GM19035 (cell line): ENCODE measurements around the gene SLC1A4.
"Not testable (repeated sequence)": the region's sequence is repeated elsewhere in the genome, so short reads cannot be mapped to it uniquely, and the experiment has no call there.

Experiments
- ATAC-seq: cut with Tn5 transposase; IDR thresholded peaks from one replicate; pipeline ENCODE4 v1.9.1; 2021; ENCODE audit not compliant: unreplicated experiment

The SLC1A4 gene

DNA sequence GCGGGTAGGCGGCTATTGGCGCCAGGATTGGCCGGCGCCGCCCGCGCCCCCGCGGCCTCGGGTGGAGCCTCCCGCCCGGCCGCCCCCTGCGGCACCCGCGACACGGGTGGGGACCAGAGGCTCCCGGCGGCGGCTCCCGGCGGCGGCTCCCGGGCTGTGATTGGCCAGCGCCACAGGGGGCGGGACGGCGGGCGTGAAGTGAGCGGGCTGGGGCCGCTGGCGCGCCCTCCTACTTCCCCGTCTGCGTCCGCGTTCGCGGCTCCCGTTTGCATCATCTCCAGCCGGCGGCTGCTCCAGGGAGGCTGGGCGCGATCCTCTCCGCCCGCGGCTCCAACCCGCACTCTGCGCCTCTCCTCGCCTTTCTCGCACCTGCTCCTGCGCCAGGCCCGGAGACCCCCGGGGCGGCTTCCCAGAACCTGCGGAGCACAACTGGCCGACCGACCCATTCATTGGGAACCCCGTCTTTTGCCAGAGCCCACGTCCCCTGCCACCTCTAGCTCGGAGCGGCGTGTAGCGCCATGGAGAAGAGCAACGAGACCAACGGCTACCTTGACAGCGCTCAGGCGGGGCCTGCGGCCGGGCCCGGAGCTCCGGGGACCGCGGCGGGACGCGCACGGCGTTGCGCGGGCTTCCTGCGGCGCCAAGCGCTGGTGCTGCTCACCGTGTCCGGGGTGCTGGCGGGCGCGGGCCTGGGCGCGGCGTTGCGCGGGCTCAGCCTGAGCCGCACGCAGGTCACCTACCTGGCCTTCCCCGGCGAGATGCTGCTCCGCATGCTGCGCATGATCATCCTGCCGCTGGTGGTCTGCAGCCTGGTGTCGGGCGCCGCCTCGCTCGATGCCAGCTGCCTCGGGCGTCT lies at the start of gene SLC1A4:
TSS of gene SLC1A4 (plus strand) at position 274 of the 856 bp plus-strand sequence. CDS start at position 519, 245 bp downstream.
- peak; percentile 77 for ATAC-seq

DNA sequence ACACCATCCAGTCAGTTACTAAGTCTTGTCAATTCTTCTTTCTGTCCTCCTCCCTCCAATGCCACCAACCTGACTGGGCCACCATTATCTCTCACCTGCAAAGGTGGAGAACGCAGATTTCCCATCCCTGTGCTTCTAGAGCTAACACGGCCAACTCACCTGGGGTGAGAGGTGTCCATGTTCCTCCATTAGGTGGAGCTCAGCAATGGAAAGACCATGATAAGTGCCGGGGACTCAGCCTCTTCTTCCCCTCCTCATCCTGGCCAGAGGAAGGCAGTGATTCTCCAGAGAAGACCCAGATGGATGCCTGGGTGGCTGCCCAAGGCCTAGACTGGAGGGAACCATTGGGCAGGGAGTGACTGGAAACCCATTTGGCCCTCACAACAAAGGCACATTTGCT lies 48.1 kb upstream of the SLC1A4 start:
- ATAC-seq, result no peak

DNA sequence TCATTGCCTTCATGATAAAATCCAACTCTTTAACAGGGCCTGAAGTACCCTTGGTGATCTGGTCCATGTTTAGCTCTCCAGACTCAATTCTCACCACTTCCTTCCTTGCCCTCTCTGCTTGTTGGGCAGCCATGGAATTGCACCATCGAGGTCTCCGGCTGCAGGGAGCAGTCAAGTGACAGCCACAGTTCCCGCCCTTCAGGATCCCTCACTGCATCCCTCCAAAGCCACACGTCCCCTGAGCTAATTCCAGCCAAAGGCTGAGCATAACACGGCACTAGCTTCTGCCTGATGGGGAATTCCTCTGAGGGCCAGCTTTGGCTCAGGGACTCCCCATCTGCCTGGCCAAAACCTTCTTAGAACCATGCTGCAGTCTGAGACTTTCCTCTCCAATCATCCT lies 47.4 kb upstream of the SLC1A4 start:
- ATAC-seq, result no peak

DNA sequence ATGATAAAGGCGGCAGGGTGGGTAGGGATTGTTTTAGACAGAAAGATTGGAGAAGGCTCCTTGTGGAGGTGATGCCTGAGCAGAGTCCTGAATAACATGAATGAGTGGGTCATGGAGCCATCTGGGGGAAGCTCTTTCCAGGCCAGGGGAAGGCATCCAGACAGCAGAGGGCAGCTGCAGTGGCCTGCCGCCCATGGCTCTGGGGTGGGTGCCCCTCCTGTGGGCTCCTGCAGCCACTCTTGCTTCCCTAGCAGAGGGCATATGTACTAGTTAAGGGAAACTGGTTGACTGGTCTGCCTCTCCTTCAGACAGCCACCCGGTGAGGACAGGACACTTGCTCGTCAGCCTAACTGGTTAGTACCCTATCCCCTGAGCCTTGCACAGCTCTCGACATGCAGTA lies 46.5 kb upstream of the SLC1A4 start:
- no peak for ATAC-seq

DNA sequence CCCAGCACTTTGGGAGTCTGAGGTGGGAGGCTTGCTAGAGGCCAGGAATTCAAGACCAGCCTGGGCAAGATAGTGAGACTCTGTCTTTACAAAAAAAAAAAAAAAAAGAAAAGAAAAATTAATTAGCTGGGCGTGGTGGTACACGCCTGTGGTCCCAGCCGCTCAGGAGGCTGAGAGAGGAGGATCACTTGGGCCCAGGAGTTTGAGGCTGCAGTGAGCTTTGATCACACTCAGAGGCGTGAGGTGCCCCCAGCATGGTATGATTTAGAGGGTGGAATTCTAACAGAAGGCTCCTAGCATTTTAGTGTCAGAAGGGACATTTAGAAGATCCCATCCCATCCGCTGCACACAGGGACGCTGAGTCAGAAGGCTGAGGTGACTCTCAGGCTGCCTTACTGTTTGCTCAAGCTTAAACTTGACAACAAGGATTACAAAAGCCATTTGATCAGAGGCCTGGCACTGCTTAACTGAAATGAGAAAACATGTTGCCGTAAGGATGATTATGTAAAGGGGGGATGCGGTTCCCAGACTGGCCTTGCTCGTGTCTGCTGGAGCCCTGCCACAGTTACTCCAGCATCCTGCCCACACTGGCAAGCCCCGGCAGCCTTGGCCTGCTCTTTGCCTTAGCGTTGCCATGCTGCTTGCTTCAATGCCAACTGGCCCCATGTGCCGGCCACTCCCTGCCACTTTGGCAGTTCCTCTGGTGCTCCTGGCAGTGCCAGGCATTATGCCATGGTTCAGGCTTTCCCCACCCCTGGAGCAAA lies 45.6 kb upstream of the SLC1A4 start:
- ATAC-seq, result no peak

DNA sequence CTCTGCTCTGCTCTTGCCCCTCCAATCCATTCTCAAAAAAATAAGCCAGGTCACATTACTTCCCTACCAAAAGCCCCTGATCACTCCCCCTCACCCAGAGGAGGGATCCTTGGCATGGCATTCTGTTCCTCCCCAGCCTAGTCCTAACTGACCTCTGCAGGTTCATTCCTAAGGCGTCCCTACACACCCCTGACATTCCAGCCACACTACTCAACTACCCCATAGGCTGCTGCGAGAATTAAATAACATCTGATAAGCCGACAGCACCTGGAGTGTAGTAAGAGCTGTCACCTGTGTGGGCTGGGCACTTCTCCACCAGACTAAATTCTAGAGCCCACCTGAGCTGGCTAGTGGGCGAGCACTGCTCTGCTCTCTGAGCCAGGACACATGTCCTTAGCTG lies 44.7 kb upstream of the SLC1A4 start:
- no peak for ATAC-seq

DNA sequence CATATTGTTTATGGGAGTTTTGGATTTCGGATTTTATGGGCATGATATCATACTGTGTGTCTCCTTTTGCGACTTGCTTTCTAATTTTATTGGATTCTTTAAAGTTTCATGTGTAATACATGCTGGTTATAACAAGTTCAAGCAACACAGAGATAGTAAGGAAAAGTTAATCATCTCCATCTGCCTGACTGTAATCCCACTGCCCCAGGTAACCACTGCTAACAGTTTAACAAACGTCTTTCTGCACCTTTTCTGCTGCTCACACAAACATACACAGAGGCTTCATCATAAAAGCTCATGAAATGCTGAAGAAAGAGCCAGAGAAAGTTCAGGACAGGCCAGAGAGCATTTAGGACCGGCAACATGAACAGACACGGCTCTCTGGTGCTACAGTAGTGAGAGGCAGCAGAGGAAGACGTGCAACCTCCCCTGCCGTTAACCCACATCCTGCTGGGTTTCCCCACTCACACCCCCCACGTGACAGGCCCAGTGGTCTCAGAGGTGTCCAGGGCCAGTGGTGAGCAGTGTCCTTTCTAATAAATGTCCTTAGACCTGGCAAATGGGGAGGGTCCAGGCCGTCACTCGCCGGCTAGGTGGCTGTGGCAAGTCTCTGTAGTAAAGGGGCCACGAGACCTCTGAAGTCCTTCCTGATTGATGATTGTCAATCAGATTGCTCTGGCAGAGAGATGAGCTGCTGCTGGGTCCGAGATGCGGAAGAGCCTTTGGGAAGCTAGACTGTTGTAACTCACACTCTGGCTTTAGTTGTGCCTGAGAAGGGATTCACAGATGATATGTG lies 43.0 kb upstream of the SLC1A4 start:
- peak; percentile 91 for ATAC-seq

DNA sequence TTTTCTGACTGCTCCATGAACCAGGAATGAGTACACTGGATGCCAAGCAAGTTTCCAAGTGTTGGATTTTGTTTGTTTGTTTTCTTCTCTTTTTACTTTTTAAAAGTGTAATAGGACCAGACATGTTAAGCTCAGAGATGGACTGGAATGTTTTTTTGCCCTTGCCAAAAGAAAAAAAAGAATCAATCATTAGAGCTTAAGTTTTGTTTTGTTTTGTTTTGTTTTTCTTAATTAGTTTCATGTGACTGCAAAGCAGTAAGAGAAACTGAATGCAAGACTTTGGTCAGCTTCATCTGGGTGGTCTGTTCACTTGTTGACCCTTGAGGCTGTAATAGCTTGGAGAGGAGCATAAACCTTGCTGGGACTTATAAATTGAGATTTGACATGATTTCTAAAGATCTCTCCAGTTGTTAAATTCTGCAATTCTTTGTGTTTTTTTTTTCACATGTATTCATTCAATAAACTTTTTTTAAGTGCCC lies 42.4 kb upstream of the SLC1A4 start:
- ATAC-seq, result no peak

DNA sequence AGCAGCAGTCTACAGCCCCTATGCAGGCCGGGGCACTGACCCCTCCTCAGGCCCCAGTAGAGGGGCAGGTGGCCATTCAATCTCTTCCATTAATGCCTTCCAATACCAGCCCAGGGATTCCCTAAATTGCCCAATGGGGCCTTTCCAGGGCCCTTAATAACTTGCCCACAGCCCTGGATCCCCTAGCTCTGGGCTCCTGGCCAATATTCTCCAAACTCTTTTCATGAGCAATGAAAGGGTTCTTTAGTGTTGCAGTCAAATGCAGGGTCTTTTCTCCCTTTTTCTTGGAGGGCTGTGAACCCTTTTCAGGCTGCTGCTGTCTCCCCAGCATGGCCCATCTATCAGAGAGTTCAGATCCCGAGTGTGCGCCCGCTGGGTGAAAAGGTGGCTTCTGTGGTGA lies 41.3 kb upstream of the SLC1A4 start:
- ATAC-seq, result no peak

DNA sequence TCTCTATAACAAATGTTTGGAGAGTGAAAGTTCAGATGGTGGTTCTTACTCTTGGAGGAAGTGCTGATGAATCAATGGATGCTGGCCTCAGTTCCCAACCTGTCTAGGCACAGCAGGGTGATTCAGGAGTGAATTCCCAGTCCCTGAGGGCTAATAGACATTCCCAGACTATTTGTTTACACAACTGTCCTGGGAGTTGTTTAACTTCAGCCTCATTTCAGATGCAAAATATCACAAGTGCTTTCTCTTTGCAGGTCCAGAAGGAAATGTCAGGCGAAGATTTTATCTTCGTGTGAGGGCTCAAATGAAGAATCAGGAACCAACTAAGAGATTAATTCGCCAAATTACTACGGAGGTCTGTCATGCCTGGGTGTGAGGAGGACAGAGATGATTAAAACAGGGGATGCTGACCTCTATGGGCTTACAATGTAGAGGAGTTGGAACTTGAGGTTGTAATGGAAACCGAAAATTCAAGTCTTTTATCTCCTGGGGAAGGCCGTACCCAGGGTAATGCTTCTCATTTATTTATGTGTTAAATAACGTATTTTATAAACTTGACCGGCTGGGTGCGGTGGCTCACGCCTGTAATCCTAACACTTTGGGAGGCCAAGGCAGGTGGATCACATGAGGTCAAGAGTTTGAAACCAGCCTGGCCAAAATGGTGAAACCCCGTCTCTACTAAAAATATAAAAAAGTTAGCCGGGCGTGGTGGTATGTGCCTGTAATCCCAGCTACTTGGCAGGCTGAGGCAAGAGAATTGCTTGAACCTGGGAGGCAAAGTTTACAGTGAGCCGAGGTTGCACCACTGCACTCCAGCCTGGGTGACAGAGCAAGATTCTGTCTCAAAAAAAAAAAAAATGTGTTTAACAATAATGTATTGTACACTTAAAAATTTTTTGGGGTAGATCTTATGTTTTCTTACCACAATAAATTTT lies 38.7 kb upstream of the SLC1A4 start:
- no peak for ATAC-seq

DNA sequence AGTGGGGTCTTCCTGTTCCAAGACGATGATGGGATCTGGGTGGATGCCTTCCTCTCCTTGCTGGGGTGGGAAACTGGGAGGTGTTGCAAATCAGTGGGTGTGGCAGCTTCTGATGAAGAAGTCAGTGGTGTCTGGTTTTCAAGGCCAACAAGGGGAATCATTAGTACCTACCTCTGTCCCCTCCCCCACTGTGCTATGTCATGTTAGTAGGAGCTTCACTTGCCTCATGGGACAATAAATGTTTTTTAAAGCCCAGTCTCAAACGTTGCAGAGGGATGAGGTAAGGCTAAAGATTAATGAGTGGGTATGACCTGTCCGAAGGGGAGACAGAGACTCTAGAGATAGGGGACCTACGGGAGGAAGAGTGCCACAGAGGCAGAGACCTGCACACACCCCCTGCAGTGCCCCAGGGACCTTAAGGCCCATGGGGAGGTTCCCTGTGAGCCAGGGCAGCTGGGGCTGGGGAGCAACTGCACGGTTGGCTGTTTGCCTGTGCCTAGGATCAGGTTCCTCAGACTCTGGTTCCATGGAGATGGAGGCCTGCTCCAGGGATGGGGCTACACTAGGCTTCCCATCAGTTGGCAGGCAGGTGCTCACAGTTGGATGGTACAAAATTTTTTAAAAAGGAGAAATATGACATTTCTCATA lies 37.8 kb upstream of the SLC1A4 start:
- ATAC-seq, result no peak

DNA sequence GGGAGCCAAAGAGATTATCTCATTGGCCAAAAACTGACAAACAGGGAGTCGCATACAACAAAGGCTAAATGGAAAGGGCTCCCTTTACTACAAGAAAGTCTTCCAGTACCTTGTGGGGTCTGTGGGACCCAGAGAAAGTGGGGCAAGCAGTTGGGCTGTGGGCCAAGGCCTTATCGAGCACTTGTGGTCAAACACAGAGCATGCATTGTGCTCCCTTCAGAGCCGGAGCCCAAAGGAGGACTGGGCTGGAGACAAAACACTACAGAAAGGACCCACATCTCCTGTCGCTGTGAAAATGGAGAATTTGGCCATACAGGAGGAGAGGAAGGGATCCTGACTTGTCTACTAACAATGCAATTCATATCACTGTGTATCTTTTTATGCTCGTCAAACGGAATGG lies 37.1 kb upstream of the SLC1A4 start:
- ATAC-seq, result no peak

DNA sequence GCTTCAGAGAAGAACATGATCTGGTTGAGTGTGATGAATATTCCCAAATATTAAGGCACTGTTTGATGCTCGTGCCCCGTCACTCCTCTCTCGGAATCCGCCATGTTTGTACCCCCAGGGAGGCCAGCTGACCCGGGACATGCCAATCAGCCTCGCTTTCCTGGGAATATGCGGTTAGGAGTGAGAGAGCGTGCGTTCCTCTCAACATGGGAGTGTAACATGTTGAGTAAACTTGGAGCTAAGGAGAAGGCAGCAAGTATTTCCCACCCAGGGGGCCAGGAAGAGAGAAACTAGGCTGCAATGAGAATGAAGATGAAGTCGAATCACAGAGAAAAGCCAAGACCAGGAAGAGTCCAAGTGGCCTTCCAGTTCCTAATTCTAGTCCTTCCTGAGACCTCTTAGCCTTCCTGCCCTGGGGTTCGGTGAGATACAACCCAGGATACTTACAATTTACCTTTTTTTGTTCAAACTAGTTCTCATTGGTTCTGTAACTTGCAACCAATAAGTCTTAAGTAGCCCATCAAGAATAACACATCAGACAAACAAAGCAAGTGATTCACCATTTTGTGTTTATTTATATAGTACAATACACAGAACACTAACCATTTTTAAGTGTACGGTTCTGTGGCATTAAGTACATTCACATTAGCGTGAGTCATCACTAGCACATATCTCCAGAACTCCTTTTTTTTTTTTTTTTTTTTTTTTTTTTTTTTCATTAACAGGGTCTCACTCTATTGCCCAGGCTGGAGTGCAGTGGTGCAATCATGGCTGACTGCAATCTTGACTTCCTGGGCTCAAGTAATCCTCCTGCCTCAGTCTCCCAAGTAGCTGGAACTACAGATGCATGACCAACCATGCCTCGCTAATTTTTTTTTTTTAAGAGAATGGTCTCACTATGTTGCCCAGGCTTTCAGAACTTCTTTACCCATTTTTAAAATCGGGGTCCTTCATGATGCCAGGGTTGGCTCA lies 36.4 kb upstream of the SLC1A4 start:
- no peak for ATAC-seq

DNA sequence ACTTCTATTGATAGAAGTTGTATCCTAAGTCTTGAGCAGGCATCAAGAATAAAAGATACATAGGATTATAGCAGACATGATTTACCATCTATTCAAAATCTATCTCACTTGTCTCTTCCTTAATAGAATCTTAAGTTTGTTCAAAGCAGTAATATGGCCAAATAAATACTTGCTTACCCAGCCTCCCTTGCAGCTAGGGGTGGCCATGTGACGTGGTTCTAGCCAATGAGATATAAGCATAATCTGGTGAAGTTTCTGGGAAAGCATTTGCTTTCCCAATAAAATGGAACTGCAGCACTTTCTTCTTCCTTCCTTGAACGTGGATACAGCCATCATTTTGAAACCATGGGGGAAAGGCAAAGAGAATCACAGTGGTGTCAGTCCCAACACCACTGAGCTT lies 33.7 kb upstream of the SLC1A4 start:
- ATAC-seq, result no peak

DNA sequence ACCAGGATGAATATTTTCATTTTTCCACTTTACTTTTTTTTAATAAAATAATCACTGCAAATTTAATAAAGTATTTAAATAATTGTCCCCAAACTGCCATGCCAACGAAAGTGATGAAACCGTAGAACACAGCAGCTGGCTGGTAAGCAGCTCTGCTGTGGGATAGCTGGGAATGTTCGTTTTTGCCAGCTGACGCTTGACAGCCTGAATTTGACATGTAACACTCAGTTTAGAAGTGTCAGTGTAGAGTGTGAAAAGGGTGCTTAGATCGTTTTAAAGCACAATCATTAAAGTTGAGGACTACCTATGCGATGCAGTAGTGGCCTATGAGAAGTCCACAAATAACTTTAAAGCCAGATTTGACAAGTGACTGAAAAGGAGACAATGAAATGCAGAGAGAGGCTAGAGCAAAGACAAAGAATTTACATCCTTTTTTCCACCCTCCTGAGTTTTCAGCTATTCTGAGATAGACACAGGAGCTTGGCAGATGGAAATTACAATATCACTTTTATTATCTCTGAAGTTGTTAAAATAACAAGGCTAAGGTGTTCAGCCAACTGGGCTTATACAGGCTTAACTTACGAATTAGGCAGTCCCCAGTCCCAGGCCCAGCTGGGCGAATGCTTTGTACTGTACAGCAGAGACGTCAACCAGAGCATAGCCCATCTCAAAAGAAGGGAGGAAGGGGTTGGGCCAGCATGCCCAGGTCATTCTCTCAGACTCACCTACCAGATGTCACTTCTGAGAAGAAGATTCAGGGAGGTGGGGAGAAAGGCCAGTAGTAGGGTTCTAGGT lies 31.9 kb upstream of the SLC1A4 start:
- no peak for ATAC-seq

DNA sequence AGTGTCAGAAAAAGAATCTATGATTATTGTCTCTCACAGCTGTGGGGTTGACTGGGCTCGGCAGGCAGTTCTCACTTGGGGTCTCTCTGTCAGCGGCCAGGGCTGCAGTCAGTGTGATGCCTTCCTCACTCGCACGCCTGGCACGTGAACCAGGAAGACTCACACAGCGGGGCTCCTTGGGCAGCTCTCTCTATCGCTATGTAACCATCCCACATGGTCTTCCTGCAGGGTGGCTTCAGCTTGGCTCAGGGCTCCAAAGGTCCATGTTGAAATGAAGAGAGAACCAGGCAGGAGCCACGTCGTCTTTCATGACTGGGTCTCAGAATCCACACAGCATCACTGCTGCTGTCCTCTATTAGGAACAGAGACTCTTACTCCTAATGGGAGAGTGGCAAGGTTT lies 30.6 kb upstream of the SLC1A4 start:
- no peak for ATAC-seq

DNA sequence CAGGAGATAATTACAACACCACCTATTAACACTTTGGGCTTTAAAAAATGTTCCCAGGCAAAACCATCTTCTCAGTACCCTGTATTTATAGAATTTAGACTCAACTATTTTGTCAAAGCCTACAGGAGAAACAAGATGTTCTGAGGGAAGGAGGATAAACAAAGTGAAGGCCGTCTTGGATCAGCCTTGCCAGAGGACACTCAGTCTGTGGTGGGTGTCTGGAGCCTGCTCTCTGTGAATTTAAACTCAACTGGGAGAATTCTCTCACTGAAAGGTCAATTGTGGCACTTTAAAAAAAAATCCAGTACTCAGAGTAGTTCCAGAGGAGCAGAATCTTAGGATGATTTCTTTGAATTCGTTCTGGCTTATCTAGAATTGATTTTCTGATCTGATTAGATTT lies 28.4 kb upstream of the SLC1A4 start:
- no peak for ATAC-seq

DNA sequence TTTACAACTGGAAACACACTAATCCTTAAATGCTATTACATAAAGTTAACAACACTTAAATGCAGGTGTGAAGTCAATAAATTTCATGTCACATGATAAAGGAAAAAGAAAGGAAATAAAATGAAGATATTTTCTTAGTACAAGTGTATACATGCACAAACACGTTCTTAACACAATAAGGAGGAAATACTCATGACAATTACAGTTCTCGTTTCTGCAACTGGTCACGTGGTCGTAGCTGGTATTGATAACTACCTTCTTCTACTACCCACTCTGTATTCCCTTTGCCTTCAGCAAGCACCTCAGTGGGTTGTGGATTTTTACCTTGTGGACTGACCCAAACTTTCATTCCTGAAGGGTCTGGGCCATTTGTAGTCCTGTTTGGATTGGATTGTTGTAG lies 26.1 kb upstream of the SLC1A4 start:
- not testable (repeated sequence) for ATAC-seq
